Measurements from ENCODE around the gene TMEM183A.

DNA sequence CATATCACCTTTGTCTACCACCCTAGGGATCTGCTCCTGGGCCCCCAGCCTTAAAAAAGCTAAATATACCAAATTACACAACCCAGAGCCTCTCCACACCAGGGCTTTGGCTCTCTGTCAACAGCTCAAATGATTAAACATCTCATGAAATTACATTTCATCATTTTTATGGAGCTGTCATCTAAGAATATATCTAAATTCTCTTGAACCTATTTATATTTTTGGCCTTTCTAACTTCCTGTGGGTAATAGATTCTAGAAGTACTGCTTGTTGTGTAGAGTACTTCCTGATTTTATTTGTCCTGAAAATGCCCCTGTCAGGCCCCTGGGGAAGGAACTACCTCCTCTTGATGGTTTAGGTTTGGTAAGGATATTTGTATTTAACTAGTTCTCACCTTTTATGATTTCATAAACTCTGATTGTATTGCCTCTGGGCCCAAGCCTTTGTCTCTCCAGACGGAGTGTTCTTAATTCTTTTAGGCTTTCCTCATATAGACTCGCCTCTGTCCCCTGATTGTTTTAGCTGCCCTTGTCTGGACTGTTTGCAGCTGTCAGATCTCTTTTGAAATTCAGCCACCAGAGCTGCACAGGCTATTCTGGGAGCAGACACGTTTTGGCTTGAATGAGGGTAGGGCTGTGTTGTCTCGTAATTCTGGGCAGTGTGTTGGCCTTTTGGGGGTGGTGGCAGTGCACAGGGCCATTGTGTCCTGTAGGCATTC is 62.0 kb downstream of the TMEM183A start:
- no peak for TF ChIP-seq POLR2A (IDR thresholded peaks at IDR 0.05)
- TF ChIP-seq, protein P1, sequence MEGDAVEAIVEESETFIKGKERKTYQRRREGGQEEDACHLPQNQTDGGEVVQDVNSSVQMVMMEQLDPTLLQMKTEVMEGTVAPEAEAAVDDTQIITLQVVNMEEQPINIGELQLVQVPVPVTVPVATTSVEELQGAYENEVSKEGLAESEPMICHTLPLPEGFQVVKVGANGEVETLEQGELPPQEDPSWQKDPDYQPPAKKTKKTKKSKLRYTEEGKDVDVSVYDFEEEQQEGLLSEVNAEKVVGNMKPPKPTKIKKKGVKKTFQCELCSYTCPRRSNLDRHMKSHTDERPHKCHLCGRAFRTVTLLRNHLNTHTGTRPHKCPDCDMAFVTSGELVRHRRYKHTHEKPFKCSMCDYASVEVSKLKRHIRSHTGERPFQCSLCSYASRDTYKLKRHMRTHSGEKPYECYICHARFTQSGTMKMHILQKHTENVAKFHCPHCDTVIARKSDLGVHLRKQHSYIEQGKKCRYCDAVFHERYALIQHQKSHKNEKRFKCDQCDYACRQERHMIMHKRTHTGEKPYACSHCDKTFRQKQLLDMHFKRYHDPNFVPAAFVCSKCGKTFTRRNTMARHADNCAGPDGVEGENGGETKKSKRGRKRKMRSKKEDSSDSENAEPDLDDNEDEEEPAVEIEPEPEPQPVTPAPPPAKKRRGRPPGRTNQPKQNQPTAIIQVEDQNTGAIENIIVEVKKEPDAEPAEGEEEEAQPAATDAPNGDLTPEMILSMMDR (IDR thresholded peaks at IDR 0.05): no peak
